GM23338 (cell line): Measurements from ENCODE around the gene RNASE7. TPM values are rescaled to one million over a fixed set of nuclear protein-coding genes. Genes with fewer than 3 reads are reported as not detected.

Experiments used
- ATAC-seq: fragments of 200-7000 bp; cut with Tn5 transposase; 3 replicates; pipeline ENCODE4 v1.9.1; 2020
- DNase-seq: peaks from one replicate; pipeline ENCODE4 v3.0.0-alpha.2; 2015; ENCODE audit warnings: low spot score
- H2AFZ ChIP-seq: fragments of 200-600 bp; sonication (generic); 2 replicates; pipeline ENCODE4 v1.8.0; 2016; ENCODE audit warnings: antibody characterized with exemption, mild to moderate bottlenecking, moderate library complexity
- H3F3A ChIP-seq: fragments of 200-600 bp; sonication (generic); replicated peaks from 2 replicates; pipeline ENCODE4 v1.8.0; 2017; ENCODE audit warnings: antibody characterized with exemption, mixed run types, low read depth
- H3K27ac ChIP-seq: fragments of 200-600 bp; sonication (generic); 2 replicates; pipeline ENCODE4 v1.6.1; 2016; ENCODE audit warnings: low read depth
- H3K27me3 ChIP-seq: fragments of 200-600 bp; sonication (generic); 2 replicates; pipeline ENCODE4 v1.8.0; 2016; ENCODE audit warnings: mild to moderate bottlenecking, mixed run types, moderate library complexity; ENCODE audit not compliant: insufficient read depth
- H3K36me3 ChIP-seq: fragments of 200-600 bp; sonication (generic); 2 replicates; pipeline ENCODE4 v1.8.0; 2016; ENCODE audit warnings: mild to moderate bottlenecking; ENCODE audit not compliant: insufficient read depth
- H3K4me1 ChIP-seq: fragments of 200-600 bp; sonication (generic); 2 replicates; pipeline ENCODE4 v1.8.0; 2016; ENCODE audit warnings: mild to moderate bottlenecking, moderate library complexity; ENCODE audit not compliant: insufficient read depth
- H3K4me2 ChIP-seq: fragments of 200-600 bp; sonication (generic); 2 replicates; pipeline ENCODE4 v1.7.1; 2017; ENCODE audit warnings: mixed run types
- H3K4me3 ChIP-seq: fragments of 200-600 bp; sonication (generic); 2 replicates; pipeline ENCODE4 v1.6.1; 2016; ENCODE audit warnings: mixed run types
- H3K79me2 ChIP-seq: fragments of 200-600 bp; sonication (generic); replicated peaks from 2 replicates; pipeline ENCODE4 v1.8.0; 2017; ENCODE audit warnings: mild to moderate bottlenecking; ENCODE audit not compliant: insufficient read depth
- H3K9me2 ChIP-seq: fragments of 200-600 bp; sonication (generic); 2 replicates; pipeline ENCODE4 v1.8.0; 2017; ENCODE audit not compliant: insufficient read depth
- H4K20me1 ChIP-seq: fragments of 200-600 bp; sonication (generic); replicated peaks from 2 replicates; pipeline ENCODE4 v1.8.0; 2017; ENCODE audit warnings: mild to moderate bottlenecking; ENCODE audit not compliant: insufficient read depth
- H3K27ac Mint-ChIP-seq: 2 replicates; pipeline ENCODE4 v1.8.0; 2020; ENCODE audit warnings: inconsistent platforms, mild to moderate bottlenecking, moderate library complexity, mixed read lengths
- H3K27me3 Mint-ChIP-seq: 3 replicates; pipeline ENCODE4 v1.8.0; 2022; ENCODE audit warnings: low read depth, mild to moderate bottlenecking, moderate library complexity, mixed read lengths, inconsistent platforms; ENCODE audit not compliant: insufficient read depth, poor library complexity
- H3K36me3 Mint-ChIP-seq: 3 replicates; pipeline ENCODE4 v1.8.0; 2021; ENCODE audit warnings: low read depth, mild to moderate bottlenecking, inconsistent platforms, moderate library complexity, mixed read lengths
- H3K4me1 Mint-ChIP-seq: 3 replicates; pipeline ENCODE4 v1.8.0; 2020; ENCODE audit warnings: mild to moderate bottlenecking, inconsistent platforms, mixed read lengths
- H3K4me3 Mint-ChIP-seq: 3 replicates; pipeline ENCODE4 v1.8.0; 2021; ENCODE audit warnings: moderate library complexity, mild to moderate bottlenecking, inconsistent platforms, mixed read lengths
- H3K9me3 Mint-ChIP-seq: 3 replicates; pipeline ENCODE4 v1.8.0; 2020; ENCODE audit warnings: moderate library complexity, mild to moderate bottlenecking, inconsistent platforms, mixed read lengths
- CREB1 ChIP-seq: fragments of 250-450 bp; sonication (Bioruptor Pico); IDR thresholded peaks from 2 replicates; pipeline ENCODE4 v1.5.0; 2020; ENCODE audit warnings: low read depth, mild to moderate bottlenecking, moderate library complexity
- EZH2 ChIP-seq: fragments of 200-600 bp; sonication (generic); IDR thresholded peaks from one replicate; pipeline ENCODE4 v1.8.0; 2017; ENCODE audit warnings: antibody characterized with exemption, mild to moderate bottlenecking, low read depth; ENCODE audit not compliant: unreplicated experiment
- EZH2phosphoT487 ChIP-seq: fragments of 200-600 bp; sonication (generic); IDR thresholded peaks from one replicate; pipeline ENCODE4 v1.8.1; 2018; ENCODE audit warnings: antibody characterized with exemption; ENCODE audit not compliant: unreplicated experiment
- JUNB ChIP-seq: IDR thresholded peaks from one replicate; pipeline ENCODE4 v1.6.1; 2016; ENCODE audit warnings: antibody characterized with exemption; ENCODE audit not compliant: unreplicated experiment
- STAT1 ChIP-seq: IDR thresholded peaks from one replicate; pipeline ENCODE4 v1.6.1; 2016; ENCODE audit warnings: antibody characterized with exemption; ENCODE audit not compliant: unreplicated experiment
- ZNF114 ChIP-seq: fragments of 250-450 bp; sonication (Bioruptor Pico); IDR thresholded peaks from 2 replicates; pipeline ENCODE4 v1.5.0; 2020; ENCODE audit warnings: mild to moderate bottlenecking, moderate library complexity
- ZNF331 ChIP-seq: fragments of 250-450 bp; sonication (Bioruptor Pico); IDR thresholded peaks from 2 replicates; pipeline ENCODE4 v1.5.0; 2020; ENCODE audit warnings: low read depth, mild to moderate bottlenecking, moderate library complexity
- polyA plus RNA-seq: library from polyadenylated mRNA; unstranded; fragments of >200 nt; fragmentation: Nextera tagmentation; extraction: Ambion mirVana; gene quantifications from 2 replicates; pipeline ENCODE4 v1.2.1, GENCODE V29; 2016
- total RNA-seq: library from RNA; depleted of rRNA; stranded (reverse); fragments of >200 nt; shearing (Covaris generic); gene quantifications from 2 replicates; pipeline ENCODE4 v1.2.3, GENCODE V29; 2014
- TF ChIP-seq, protein P1 (sequence below), 2 experiments: fragments of 200-600 bp in 1 of 2; sonication (generic) in 1 of 2; conservative IDR thresholded peaks; 2 replicates each; pipeline versions ENCODE4 v1.5.1 to v1.6.1; 2016 to 2017; ENCODE audit warnings: antibody characterized with exemption in 2 of 2, low read depth in 2 of 2, mild to moderate bottlenecking in 2 of 2, moderate library complexity in 1 of 2
- TF ChIP-seq, protein P2 (sequence below): IDR thresholded peaks from 2 replicates; pipeline ENCODE4 v1.6.1; 2016; ENCODE audit warnings: antibody characterized with exemption

RNASE7 gene
- total and polyA plus RNA-seq, 2 experiments from 2014 or later: not detected

DNA sequence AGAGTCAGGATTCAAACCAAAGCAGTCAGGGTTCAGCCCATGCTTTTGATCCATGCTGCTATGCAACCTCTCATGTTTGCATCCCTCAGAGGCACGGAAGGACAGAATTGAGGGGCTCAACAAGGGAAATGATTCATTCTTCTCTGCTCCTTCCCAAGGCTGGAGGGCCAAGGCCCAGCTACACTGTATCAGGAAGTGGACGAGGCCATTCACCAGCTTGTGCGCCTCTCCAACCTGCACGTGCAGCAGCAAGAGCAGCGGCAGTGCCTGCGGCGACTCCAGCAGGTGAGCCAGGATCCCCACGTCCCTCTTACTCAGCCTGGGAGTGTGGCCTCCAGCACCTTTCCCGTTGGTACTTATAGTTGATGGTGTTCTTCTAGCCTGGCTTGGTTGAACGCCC lies 36.6 kb downstream of the RNASE7 start:
- peaks cover 3% of the 10 kb centered on the region for H4K20me1 ChIP-seq
- Mint-ChIP-seq H3K27me3 (peaks cover 6% of the 10 kb centered on the region), H3K36me3 (peaks cover 85% of the 10 kb centered on the region), H3K9me3 (no peaks in the 10 kb centered on the region; the same call in 2 of the 3 replicates), H3K4me3 (no peak overlapping the region), H3K4me1 (peaks cover 1% of the 10 kb centered on the region; the same call in 2 of the 3 replicates), H3K27ac (no peak overlapping the region)
- ATAC-seq (no peak), DNase-seq (no peak)
- H3K27me3 ChIP-seq: no peaks in the 10 kb centered on the region
- H3K9me2 ChIP-seq: no peaks in the 10 kb centered on the region
- no peak overlapping the region for H3K4me2 ChIP-seq
- TF ChIP-seq STAT1: no peak
- TF ChIP-seq EZH2phosphoT487: no peak
- TF ChIP-seq CREB1: no peak
- no peak for TF ChIP-seq JUNB
- TF ChIP-seq ZNF114 (CRISPR knock-in tag): no peak
- H3K4me3 ChIP-seq: no peak overlapping the region
- H2AFZ ChIP-seq: no peak overlapping the region
- no peaks in the 10 kb centered on the region for H3K79me2 ChIP-seq
- H3K27ac ChIP-seq: no peak overlapping the region
- H3K4me1 ChIP-seq: no peaks in the 10 kb centered on the region
- H3F3A ChIP-seq: no peaks in the 10 kb centered on the region
- H3K36me3 ChIP-seq: peaks cover 17% of the 10 kb centered on the region; the same call in 1 of the 2 replicates

DNA sequence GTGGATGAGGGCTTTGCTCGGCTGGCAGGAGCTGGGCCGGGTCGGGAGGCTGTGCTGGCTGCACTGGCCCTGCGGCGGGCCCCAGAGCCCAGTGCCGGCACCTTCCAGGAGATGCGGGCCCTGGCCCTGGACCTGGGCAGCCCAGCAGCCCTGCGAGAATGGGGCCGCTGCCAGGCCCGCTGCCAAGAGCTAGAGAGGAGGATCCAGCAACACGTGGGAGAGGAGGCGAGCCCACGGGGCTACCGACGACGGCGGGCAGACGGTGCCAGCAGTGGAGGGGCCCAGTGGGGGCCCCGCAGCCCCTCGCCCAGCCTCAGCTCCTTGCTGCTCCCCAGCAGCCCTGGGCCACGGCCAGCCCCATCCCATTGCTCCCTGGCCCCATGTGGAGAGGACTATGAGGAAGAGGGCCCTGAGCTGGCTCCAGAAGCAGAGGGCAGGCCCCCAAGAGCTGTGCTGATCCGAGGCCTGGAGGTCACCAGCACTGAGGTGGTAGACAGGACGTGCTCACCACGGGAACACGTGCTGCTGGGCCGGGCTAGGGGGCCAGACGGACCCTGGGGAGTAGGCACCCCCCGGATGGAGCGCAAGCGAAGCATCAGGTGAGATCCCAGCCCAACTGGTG lies 39.5 kb downstream of the RNASE7 start:
- Histone ChIP-seq H3K4me2 (no peak overlapping the region), H3K27ac (no peak overlapping the region), H3K79me2 (no peaks in the 10 kb centered on the region), H3K27me3 (no peaks in the 10 kb centered on the region), H4K20me1 (peaks cover 5% of the 10 kb centered on the region), H3F3A (peaks cover 7% of the 10 kb centered on the region; the same call in 1 of the 2 replicates), H3K4me1 (no peaks in the 10 kb centered on the region), H2AFZ (no peak overlapping the region), H3K9me2 (no peaks in the 10 kb centered on the region), H3K36me3 (peaks cover 20% of the 10 kb centered on the region; the same call in 1 of the 2 replicates), H3K4me3 (no peak overlapping the region)
- TF ChIP-seq EZH2phosphoT487: no peak
- TF ChIP-seq JUNB: no peak
- TF ChIP-seq, protein P1, sequence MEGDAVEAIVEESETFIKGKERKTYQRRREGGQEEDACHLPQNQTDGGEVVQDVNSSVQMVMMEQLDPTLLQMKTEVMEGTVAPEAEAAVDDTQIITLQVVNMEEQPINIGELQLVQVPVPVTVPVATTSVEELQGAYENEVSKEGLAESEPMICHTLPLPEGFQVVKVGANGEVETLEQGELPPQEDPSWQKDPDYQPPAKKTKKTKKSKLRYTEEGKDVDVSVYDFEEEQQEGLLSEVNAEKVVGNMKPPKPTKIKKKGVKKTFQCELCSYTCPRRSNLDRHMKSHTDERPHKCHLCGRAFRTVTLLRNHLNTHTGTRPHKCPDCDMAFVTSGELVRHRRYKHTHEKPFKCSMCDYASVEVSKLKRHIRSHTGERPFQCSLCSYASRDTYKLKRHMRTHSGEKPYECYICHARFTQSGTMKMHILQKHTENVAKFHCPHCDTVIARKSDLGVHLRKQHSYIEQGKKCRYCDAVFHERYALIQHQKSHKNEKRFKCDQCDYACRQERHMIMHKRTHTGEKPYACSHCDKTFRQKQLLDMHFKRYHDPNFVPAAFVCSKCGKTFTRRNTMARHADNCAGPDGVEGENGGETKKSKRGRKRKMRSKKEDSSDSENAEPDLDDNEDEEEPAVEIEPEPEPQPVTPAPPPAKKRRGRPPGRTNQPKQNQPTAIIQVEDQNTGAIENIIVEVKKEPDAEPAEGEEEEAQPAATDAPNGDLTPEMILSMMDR (conservative IDR thresholded peaks at IDR 0.05; ENCODE audit: low read depth in 2 of 2): no peak
- DNase-seq (no peak), ATAC-seq (peak; percentile 38)
- Mint-ChIP-seq H3K4me3 (no peak overlapping the region), H3K4me1 (peaks cover 7% of the 10 kb centered on the region), H3K9me3 (no peaks in the 10 kb centered on the region; the same call in 2 of the 3 replicates), H3K27ac (no peak overlapping the region), H3K27me3 (peaks cover 10% of the 10 kb centered on the region), H3K36me3 (peaks cover 91% of the 10 kb centered on the region)

DNA sequence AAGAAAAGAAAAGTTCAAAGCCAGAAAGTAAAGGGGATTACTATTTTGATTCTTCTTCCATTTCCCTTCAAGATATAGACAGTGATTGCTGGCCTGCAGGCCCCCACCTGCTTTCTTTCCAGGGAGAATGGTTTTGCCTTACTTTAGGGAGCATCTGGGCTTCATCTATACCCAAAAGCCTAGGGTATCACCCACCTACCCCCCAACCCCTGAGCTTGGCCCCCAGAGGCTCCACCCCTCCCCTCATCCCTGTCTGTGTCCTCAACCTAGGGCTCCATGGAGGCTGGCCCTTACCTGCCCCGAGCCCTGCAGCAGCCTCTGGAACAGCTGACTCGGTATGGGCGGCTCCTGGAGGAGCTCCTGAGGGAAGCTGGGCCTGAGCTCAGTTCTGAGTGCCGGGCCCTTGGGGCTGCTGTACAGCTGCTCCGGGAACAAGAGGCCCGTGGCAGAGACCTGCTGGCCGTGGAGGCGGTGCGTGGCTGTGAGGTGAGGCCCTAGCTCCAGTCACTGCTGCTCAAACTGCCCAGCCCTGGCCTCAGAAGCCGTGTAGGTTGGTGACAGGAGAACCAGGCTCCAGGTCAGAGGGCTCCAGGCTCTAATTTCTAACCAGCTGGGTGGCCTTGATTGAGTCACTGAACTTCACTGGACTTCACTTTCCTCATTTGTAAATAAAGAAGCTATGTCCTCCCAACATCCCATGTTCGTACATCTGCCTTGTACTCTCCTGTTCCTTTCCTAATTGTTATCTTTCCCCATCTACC lies 41.6 kb downstream of the RNASE7 start:
- Histone ChIP-seq H3K4me2 (no peak overlapping the region), H3K4me1 (peaks cover 7% of the 10 kb centered on the region; the same call in 1 of the 2 replicates), H3K79me2 (no peaks in the 10 kb centered on the region), H3K27me3 (no peaks in the 10 kb centered on the region), H4K20me1 (peaks cover 7% of the 10 kb centered on the region; the same call in 1 of the 2 replicates), H3F3A (peaks cover 16% of the 10 kb centered on the region; the same call in 1 of the 2 replicates), H2AFZ (no peak overlapping the region), H3K9me2 (no peaks in the 10 kb centered on the region), H3K4me3 (no peak overlapping the region), H3K36me3 (peaks cover 13% of the 10 kb centered on the region; the same call in 1 of the 2 replicates), H3K27ac (no peak overlapping the region)
- H3K36me3 Mint-ChIP-seq: peaks cover 89% of the 10 kb centered on the region
- no peak overlapping the region for H3K27ac Mint-ChIP-seq
- H3K4me3 Mint-ChIP-seq: no peak overlapping the region
- peaks cover 17% of the 10 kb centered on the region for H3K27me3 Mint-ChIP-seq
- DNase-seq (no peak), ATAC-seq (no peak)
- peaks cover 4% of the 10 kb centered on the region; the same call in 2 of the 3 replicates for H3K9me3 Mint-ChIP-seq
- peaks cover 21% of the 10 kb centered on the region for H3K4me1 Mint-ChIP-seq
- TF ChIP-seq, protein P1 (conservative IDR thresholded peaks at IDR 0.05; ENCODE audit: low read depth in 2 of 2): no peak
- TF ChIP-seq EZH2phosphoT487 (no peak), EZH2 (no peak), ZNF114 (CRISPR knock-in tag) (no peak), ZNF331 (CRISPR knock-in tag) (no peak)
- TF ChIP-seq, protein P2, sequence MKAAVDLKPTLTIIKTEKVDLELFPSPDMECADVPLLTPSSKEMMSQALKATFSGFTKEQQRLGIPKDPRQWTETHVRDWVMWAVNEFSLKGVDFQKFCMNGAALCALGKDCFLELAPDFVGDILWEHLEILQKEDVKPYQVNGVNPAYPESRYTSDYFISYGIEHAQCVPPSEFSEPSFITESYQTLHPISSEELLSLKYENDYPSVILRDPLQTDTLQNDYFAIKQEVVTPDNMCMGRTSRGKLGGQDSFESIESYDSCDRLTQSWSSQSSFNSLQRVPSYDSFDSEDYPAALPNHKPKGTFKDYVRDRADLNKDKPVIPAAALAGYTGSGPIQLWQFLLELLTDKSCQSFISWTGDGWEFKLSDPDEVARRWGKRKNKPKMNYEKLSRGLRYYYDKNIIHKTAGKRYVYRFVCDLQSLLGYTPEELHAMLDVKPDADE: no peak
